Measurements from ENCODE around the gene HSDL2.

DNA sequence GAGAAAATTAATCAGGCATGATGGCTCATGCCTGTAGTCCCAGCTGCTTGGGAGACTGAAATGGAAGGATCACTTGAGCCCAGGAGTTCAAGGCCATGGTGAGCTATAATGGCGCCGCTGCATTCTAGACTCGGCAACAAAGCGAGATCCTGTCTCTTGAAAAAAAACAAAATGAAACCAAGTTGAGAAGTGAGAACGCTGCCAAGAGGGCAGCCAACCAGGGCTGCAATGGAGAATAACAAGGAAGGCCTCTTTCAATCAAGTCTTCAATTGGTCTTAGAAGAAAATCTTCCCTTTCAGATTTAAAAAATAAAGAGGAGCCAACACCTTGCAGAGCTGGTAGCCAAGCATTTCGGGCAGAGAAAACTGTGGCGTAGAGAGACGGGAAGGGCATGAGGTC, 121.4 kb downstream of the HSDL2 start:
- TF ChIP-seq POLR2AphosphoS5 (IDR thresholded peaks at IDR 0.05), result no peak
- TF ChIP-seq, protein P1, sequence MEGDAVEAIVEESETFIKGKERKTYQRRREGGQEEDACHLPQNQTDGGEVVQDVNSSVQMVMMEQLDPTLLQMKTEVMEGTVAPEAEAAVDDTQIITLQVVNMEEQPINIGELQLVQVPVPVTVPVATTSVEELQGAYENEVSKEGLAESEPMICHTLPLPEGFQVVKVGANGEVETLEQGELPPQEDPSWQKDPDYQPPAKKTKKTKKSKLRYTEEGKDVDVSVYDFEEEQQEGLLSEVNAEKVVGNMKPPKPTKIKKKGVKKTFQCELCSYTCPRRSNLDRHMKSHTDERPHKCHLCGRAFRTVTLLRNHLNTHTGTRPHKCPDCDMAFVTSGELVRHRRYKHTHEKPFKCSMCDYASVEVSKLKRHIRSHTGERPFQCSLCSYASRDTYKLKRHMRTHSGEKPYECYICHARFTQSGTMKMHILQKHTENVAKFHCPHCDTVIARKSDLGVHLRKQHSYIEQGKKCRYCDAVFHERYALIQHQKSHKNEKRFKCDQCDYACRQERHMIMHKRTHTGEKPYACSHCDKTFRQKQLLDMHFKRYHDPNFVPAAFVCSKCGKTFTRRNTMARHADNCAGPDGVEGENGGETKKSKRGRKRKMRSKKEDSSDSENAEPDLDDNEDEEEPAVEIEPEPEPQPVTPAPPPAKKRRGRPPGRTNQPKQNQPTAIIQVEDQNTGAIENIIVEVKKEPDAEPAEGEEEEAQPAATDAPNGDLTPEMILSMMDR (IDR thresholded peaks at IDR 0.05), result no peak

Data from gastroesophageal sphincter (tissue), 3 donors.